NCI-H2196 (cell line): ENCODE measurements around the gene CEP78.
A peak's percentile ranks its signal among the peaks of the same experiment; 100 is the strongest.
"Not testable (repeated sequence)": the region's sequence is repeated elsewhere in the genome, so short reads cannot be mapped to it uniquely, and the experiment has no call there.

Experiments used
- DNase-seq: peaks from one replicate; lab custom pipeline; 2025; ENCODE audit not compliant: unreplicated experiment; lab: John Stamatoyannopoulos, UW

CEP78 gene

DNA sequence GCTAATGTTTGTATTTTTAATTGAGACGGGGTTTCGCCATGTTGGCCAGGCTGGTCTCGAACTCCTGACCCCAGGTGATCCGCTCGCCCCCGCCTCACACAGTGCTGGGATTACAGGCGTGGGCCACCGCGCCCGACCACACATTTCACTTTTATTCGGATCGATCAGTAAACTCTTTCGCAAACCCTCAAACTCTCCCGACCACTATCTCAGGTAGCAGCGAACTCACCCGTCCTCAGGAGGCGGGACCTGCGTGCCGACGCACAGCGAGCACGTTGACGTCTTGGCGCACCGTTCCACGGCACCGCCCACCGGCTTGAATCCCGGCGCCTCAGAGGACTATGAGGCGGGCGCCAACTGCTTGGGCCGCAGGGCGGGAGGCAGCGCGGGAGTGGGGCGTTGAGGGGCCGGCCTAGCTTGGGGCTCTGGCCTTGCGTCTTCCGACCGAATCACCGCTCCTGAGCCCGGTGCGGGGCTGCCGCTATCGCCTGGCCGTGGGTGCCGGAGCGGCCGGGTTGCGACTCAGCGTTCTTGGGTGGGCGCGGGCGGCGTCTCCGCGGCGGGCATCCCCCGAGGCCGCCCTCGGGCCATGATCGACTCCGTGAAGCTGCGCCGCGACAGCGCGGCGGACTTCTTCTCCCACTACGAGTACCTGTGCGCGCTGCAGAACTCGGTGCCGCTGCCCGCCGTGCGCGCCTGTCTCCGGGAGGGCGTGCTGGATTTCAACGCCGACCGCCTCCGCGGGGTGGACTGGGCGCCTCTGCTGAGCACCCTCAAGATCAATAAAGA is at the start of gene CEP78:
Gene CEP78 (plus strand): TSS at position 314 of the 789 bp plus-strand sequence. CDS start 276 bp downstream, at position 590.
- peak; percentile 94 for DNase-seq

- DNase-seq: no peak
Observed at GRCh38 chr9:78187763-78188484, 48.0 kb upstream of the CEP78 start.

- DNase-seq: no peak
Observed at GRCh38 chr9:78188594-78188993, 47.3 kb upstream of the CEP78 start.

- DNase-seq: no peak
Observed at GRCh38 chr9:78189001-78189400, 46.9 kb upstream of the CEP78 start.

DNA sequence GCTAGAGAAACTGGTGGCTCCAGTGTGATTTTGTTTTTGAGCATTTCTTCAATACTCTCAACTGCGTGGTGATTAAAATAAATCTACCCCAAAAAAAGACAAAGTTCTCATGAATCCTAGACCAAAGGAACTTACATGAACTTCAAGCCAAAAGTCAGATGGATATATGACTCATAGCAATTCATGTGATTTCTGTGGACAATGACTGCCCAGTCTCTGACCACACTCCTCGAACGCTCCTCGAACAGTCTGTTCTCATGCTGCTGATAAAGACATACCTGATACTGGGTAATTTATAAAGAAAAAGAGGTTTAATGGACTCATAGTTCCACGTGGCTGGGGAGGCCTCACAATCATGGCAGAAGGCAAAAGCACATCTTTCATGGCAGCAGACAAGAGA is 46.4 kb upstream of the CEP78 start:
- DNase-seq: no peak

- no peak for DNase-seq
Observed at GRCh38 chr9:78191931-78192330, 43.9 kb upstream of the CEP78 start.

GRCh38 chr9:78196258-78196657 is 39.6 kb upstream of the CEP78 start:
- no peak for DNase-seq

GRCh38 chr9:78201158-78201777 is 34.6 kb upstream of the CEP78 start:
- DNase-seq: not testable (repeated sequence)

- DNase-seq: no peak
Observed at GRCh38 chr9:78207319-78207718, 28.6 kb upstream of the CEP78 start.

- DNase-seq: no peak
Observed at GRCh38 chr9:78207901-78208300, 28.0 kb upstream of the CEP78 start.

GRCh38 chr9:78209127-78209526 is 26.7 kb upstream of the CEP78 start:
- DNase-seq: no peak

DNA sequence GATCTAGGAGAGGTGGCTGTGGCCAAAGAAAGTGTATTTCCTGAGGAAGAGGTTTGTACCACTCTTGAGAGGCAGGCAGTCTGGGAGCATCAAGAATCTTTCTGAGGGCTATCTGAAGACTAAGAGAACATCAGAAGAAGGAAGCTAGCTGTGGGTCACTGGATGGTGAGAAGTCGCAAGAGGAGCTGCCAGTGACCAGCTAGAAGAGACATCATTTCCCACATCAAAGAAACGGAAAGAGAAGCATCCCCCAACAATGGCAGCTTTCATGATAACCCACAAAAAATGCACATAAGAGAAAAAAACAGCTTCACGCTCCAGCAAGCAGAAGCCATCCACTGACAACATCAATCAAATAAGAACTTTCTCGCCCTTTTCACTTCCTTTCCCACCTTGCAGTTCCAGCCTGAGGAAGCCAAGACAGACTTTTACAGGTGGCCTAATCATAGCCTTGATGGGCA is 25.0 kb upstream of the CEP78 start:
- DNase-seq: no peak

GRCh38 chr9:78212868-78213267 is 23.0 kb upstream of the CEP78 start:
- DNase-seq: no peak

DNA sequence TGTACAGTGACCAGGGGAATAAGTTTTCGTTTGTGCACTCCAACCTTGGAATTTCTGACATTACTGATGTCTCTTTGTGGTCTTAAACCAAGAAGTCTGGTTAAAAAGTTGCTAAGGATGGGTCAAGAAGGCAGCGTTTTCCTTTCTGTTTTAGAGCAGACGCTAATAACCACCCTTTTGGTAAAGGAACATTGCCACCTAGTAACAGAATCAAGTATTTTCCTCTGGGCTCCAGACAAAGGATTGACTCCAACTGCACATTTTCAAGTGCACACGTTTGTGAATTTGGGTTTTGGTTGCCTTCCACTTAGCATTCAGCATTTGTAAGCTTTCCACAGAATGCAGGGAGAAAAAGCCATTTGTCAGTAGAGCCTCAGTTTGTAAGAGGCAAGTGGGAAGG is 22.2 kb upstream of the CEP78 start:
- peak; percentile 22 for DNase-seq

- DNase-seq: no peak
Observed at GRCh38 chr9:78214492-78214891, 21.4 kb upstream of the CEP78 start.

DNA sequence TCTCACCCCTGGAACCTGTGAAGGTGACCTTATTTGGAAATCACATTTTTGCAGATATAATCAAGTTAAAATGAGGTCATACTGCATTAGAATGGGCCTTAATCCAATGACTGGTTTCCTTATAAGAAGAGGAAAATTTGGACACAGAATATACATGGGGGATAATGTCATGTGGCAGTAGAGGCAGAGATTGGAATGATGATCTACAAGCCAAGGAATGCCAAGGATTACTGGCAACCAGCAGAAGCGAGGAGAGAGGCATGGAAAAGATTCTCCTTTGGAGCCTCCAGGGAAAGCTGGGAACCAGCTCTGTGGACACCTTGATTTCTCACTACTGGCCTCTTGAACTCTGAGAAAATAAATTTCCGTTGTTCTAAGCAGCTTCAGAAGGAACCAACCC is 20.2 kb upstream of the CEP78 start:
- DNase-seq: no peak

DNA sequence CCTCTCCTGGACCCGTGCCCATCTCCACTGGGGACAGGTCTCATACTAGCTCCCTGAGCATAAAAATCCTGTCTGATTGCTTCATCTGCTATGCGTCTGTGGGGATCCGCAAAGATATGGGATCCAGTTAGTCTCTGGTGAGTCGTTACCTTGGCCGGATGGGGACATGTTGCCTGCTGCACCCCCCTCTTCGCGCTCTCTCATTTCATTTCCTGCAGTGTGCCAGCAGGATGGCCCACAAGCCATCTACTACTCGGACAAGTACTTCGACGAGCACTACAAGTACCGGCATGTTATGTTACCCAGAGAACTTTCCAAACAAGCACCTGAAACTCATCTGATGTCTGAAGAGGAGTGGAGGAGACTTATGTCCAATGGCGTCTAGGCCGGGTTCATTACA is 17.0 kb upstream of the CEP78 start:
- DNase-seq: no peak

GRCh38 chr9:78221425-78221824 is 14.4 kb upstream of the CEP78 start:
- no peak for DNase-seq

DNA sequence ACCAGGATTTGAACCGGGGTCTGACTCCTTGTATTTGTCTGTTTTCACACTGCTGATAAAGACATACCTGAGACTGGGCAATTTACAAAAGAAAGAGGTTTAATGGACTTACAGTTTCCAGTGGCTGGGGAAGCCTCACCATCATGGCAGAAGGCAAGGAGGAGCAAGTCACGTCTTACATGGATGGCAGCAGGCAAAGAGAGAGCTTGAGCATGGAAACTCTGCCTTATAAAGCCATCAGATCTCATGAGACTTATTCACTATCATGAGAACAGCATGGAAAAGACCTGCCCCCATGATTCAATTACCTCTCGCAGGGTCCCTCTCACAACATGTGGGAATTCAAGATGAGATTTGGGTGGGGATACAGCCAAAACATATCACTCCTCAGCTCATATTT is 14.0 kb upstream of the CEP78 start:
- not testable (repeated sequence) for DNase-seq

GRCh38 chr9:78230761-78231160 is 5.1 kb upstream of the CEP78 start:
- no peak for DNase-seq

- not testable (repeated sequence) for DNase-seq
Observed at GRCh38 chr9:78232471-78232870, 3.4 kb upstream of the CEP78 start.

- no peak for DNase-seq
Observed at GRCh38 chr9:78234810-78235209, 1.1 kb upstream of the CEP78 start.
